HG03378 (cell line): ENCODE results near the gene MAP3K8.
"Not testable (repeated sequence)": the region's sequence is repeated elsewhere in the genome, so short reads cannot be mapped to it uniquely, and the experiment has no call there.

Experiments used
- ATAC-seq: cut with Tn5 transposase; IDR thresholded peaks from one replicate; pipeline ENCODE4 v1.9.1; 2021; ENCODE audit warnings: mild to moderate bottlenecking, moderate library complexity; ENCODE audit not compliant: unreplicated experiment

MAP3K8 gene

GRCh38 chr10:30422151-30422695 lies 11.8 kb upstream of the MAP3K8 start:
- no peak for ATAC-seq

GRCh38 chr10:30422981-30423654 lies 10.9 kb upstream of the MAP3K8 start:
- no peak for ATAC-seq

- not testable (repeated sequence) for ATAC-seq
Measured at GRCh38 chr10:30423655-30424275, 10.2 kb upstream of the MAP3K8 start.

GRCh38 chr10:30425336-30426075 lies 8.5 kb upstream of the MAP3K8 start:
- no peak for ATAC-seq

GRCh38 chr10:30430544-30431298 lies 3.3 kb upstream of the MAP3K8 start:
- no peak for ATAC-seq

GRCh38 chr10:30431435-30431911 lies 2.5 kb upstream of the MAP3K8 start:
- no peak for ATAC-seq

GRCh38 chr10:30432622-30433305 lies 1.2 kb upstream of the MAP3K8 start:
- peak; percentile 9 for ATAC-seq

GRCh38 chr10:30433306-30433729 lies 666 bp upstream of the MAP3K8 start:
- no peak for ATAC-seq

- peak; percentile 36 for ATAC-seq
Measured at GRCh38 chr10:30434273-30435072, 489 bp downstream of the MAP3K8 start.

GRCh38 chr10:30435073-30435422 lies 1.1 kb downstream of the MAP3K8 start:
- ATAC-seq, result no peak

- ATAC-seq, result not testable (repeated sequence)
Measured at GRCh38 chr10:30435499-30436167, 1.6 kb downstream of the MAP3K8 start.

- no peak for ATAC-seq
Measured at GRCh38 chr10:30436191-30436611, 2.2 kb downstream of the MAP3K8 start.

GRCh38 chr10:30436671-30437030 lies 2.7 kb downstream of the MAP3K8 start:
- no peak for ATAC-seq

GRCh38 chr10:30437031-30437841 lies 3.3 kb downstream of the MAP3K8 start:
- ATAC-seq, result peak; percentile 20

GRCh38 chr10:30438021-30438850 lies 4.3 kb downstream of the MAP3K8 start:
- no peak for ATAC-seq

GRCh38 chr10:30439931-30440330 lies 5.9 kb downstream of the MAP3K8 start:
- no peak for ATAC-seq

GRCh38 chr10:30442019-30442606 lies 8.1 kb downstream of the MAP3K8 start:
- no peak for ATAC-seq
